B cell (primary cell): Measurements from ENCODE around the gene ADAP2. TPM values are rescaled to one million over a fixed set of nuclear protein-coding genes. Genes with fewer than 3 reads are reported as not detected.

ENCODE experiments used
- ATAC-seq: fragments of 200-7000 bp; cut with Tn5 transposase; one replicate; pipeline ENCODE4 v1.10.0; 2021; ENCODE audit warnings: low read depth, mild to moderate bottlenecking, moderate number of reproducible peaks, moderate library complexity
- CTCF ChIA-PET: fragments of 350-600 bp; sonication (Branson Sonifier 250); formaldehyde crosslinking; loops from one replicate; lab custom pipeline; 2021; ENCODE audit warnings: antibody characterized with exemption, inconsistent platforms; lab: Charles Lee
- POLR2A ChIA-PET: fragments of 350-600 bp; sonication (Branson Sonifier 250); formaldehyde crosslinking; loops from one replicate; lab custom pipeline; 2021; ENCODE audit warnings: antibody characterized with exemption; lab: Charles Lee
- DNase-seq: peaks from one replicate; pipeline ENCODE4 v3.0.0; 2013
- H2AFZ ChIP-seq: 2 replicates; pipeline ENCODE4 v1.6.1; 2012; ENCODE audit warnings: mild to moderate bottlenecking, low read depth, low read length; ENCODE audit not compliant: insufficient read depth, poor library complexity, severe bottlenecking
- H3K27ac ChIP-seq, 2 donors: 1 replicate in 1 of 2; 2 replicates in 1 of 2; pipeline ENCODE4 v1.5.1; 2012 to 2013; ENCODE audit warnings: low read length in 2 of 2, mild to moderate bottlenecking in 2 of 2, moderate library complexity in 1 of 2
- H3K27me3 ChIP-seq, 4 experiments: fragments of 200-600 bp in 1 of 4; sonication (generic) in 1 of 4; replicated peaks in 1 of 4; 1 replicate in 2 of 4; 2 replicates in 2 of 4; pipeline versions ENCODE4 v1.6.1 to v1.7.0; 2013 to 2016; ENCODE audit warnings: low read length in 3 of 4, mild to moderate bottlenecking in 2 of 4, mixed read lengths in 1 of 4, moderate library complexity in 1 of 4; ENCODE audit not compliant: insufficient read depth in 4 of 4, control insufficient read depth in 3 of 4; ENCODE audit errors: control extremely low read depth in 1 of 4
- H3K36me3 ChIP-seq, 2 experiments: replicated peaks in 1 of 2; 1 replicate in 1 of 2; 2 replicates in 1 of 2; pipeline versions ENCODE4 v1.6.1 to v1.7.1; 2013; ENCODE audit warnings: low read length in 1 of 2; ENCODE audit not compliant: insufficient read depth in 2 of 2, control insufficient read depth in 1 of 2; ENCODE audit errors: control extremely low read depth in 1 of 2, extremely low read depth in 1 of 2
- H3K4me1 ChIP-seq, 2 donors: fragments of 200-600 bp in 1 of 2; sonication (generic) in 1 of 2; 1 replicate in 1 of 2; 2 replicates in 1 of 2; pipeline versions ENCODE4 v1.5.1 to v1.6.1; 2013 to 2017; ENCODE audit warnings: low read length in 2 of 2; ENCODE audit not compliant: control insufficient read depth in 2 of 2, insufficient read depth in 2 of 2
- H3K4me2 ChIP-seq: replicated peaks from 2 replicates; pipeline ENCODE3; 2012; ENCODE audit warnings: mild to moderate bottlenecking, low read depth, low read length; ENCODE audit not compliant: poor library complexity, severe bottlenecking
- H3K4me3 ChIP-seq, 5 experiments: fragments of 200-600 bp in 1 of 5; sonication (generic) in 1 of 5; 1 replicate in 3 of 5; 2 replicates in 2 of 5; pipeline versions ENCODE4 v1.5.1 to v1.7.0; 2011 to 2016; ENCODE audit warnings: low read length in 4 of 5, mild to moderate bottlenecking in 4 of 5, low read depth in 2 of 5, control low read depth in 1 of 5, moderate library complexity in 1 of 5; ENCODE audit not compliant: insufficient read depth in 1 of 5; ENCODE audit errors: control extremely low read depth in 1 of 5, extremely low read depth in 1 of 5
- H3K79me2 ChIP-seq: fragments of 200-600 bp; sonication (generic); one replicate; pipeline ENCODE4 v1.6.0; 2016; ENCODE audit warnings: low read length; ENCODE audit not compliant: control insufficient read depth, insufficient read depth
- H3K9ac ChIP-seq: fragments of 200-600 bp; sonication (generic); 2 replicates; pipeline ENCODE4 v1.6.1; 2017; ENCODE audit warnings: mild to moderate bottlenecking, low read length, moderate library complexity
- H3K9me3 ChIP-seq, 3 donors: one replicate each; pipeline versions ENCODE4 v1.6.1 to v1.7.1; 2013; ENCODE audit warnings: low read length in 2 of 3; ENCODE audit not compliant: control insufficient read depth in 2 of 3, insufficient read depth in 1 of 3; ENCODE audit errors: control extremely low read depth in 1 of 3
- H4K20me1 ChIP-seq: 2 replicates; pipeline ENCODE4 v1.6.0; 2012; ENCODE audit warnings: mild to moderate bottlenecking, low read length; ENCODE audit not compliant: insufficient read depth, control insufficient read depth, poor library complexity, severe bottlenecking
- H3K27ac Mint-ChIP-seq: one replicate; pipeline ENCODE4 v1.8.0; 2021; ENCODE audit warnings: mixed read lengths
- H3K27me3 Mint-ChIP-seq: one replicate; pipeline ENCODE4 v1.8.0; 2021; ENCODE audit warnings: mixed read lengths
- H3K4me1 Mint-ChIP-seq: one replicate; pipeline ENCODE4 v1.8.0; 2021; ENCODE audit warnings: mixed read lengths
- H3K4me3 Mint-ChIP-seq: one replicate; pipeline ENCODE4 v1.8.0; 2021; ENCODE audit warnings: mixed read lengths
- H3K9me3 Mint-ChIP-seq: one replicate; pipeline ENCODE4 v1.8.0; 2022; ENCODE audit warnings: mixed read lengths; ENCODE audit not compliant: insufficient read depth
- CTCF ChIP-seq: fragments of 200-600 bp; IDR thresholded peaks from one replicate; pipeline ENCODE4 v1.8.0; 2022; ENCODE audit warnings: antibody characterized with exemption, mild to moderate bottlenecking
- EZH2 ChIP-seq: IDR thresholded peaks from 2 replicates; pipeline ENCODE4 v1.6.1; 2012; ENCODE audit warnings: borderline replicate concordance, low read depth, mild to moderate bottlenecking, moderate library complexity, low read length; ENCODE audit not compliant: insufficient read depth, poor library complexity, severe bottlenecking
- WGBS: methylation state at CpG from one replicate; pipeline ENCODE4 v1.1.5; 2013; ENCODE audit warnings: missing lambda C conversion rate; ENCODE audit not compliant: insufficient coverage; 5-methylcytosine and 5-hydroxymethylcytosine counted together
- intact Hi-C: fragments of 100-400 bp; cut with micrococcal nuclease; formaldehyde crosslinking; loops from one replicate; pipeline ENCODE4 v1.10.0; 2022
- polyA plus RNA-seq: library from polyadenylated mRNA; depleted of rRNA; stranded (reverse); fragments of >200 nt; gene quantifications from 2 replicates; pipeline ENCODE4 v1.2.3, GENCODE V29; 2012
- total RNA-seq, 2 donors: library from RNA; stranded (reverse); fragments of 120-200 nt in 1 of 2; gene quantifications; 1 replicate in 1 of 2; 2 replicates in 1 of 2; pipeline versions ENCODE4 v1.2.3 to v1.2.4, GENCODE V29; 2013 to 2022

ADAP2 gene
- total and polyA plus RNA-seq, 2 donors (not counting 1 experiment from before 2014, with no cell fraction given): 8.5 to 14.6 TPM

- WGBS: 94% methylated on average over 2 of the region's 2 CpGs
- Histone ChIP-seq H3K27me3 (peaks cover 0 to 6% (median 0%) of the 10 kb centered on the region in 4 experiments), H3K9ac (no peak overlapping the region), H4K20me1 (no peaks in the 10 kb centered on the region), H3K9me3 (no peaks in the 10 kb centered on the region), H3K4me2 (no peak overlapping the region), H3K36me3 (peaks cover 0 to 4% of the 10 kb centered on the region in 2 experiments), H3K4me1 (peaks cover 11 to 17% of the 10 kb centered on the region in 2 donors), H3K4me3 (no peak overlapping the region), H3K27ac (no peak overlapping the region), H3K79me2 (no peaks in the 10 kb centered on the region), H2AFZ (no peak overlapping the region)
- TF ChIP-seq CTCF (no peak), EZH2 (no peak)
- DNase-seq (no peak), ATAC-seq (no peak)
- ChIA-PET POLR2A (interaction anchor here (0.5 kb wide), 1 partner anchor 1217 kb away, joined by 3 read pairs; no protein-coding TSS in a partner anchor), CTCF (interaction anchor here (0.8 to 3.2 kb wide), 2 partner anchors 47 to 291 kb away, joined by 4 to 9 read pairs; partner anchors contain the start of gene RNF135)
- intact Hi-C loops: no loop called here
- Mint-ChIP-seq H3K9me3 (no peaks in the 10 kb centered on the region), H3K27ac (no peak overlapping the region), H3K4me3 (peak overlapping the region; percentile 23), H3K27me3 (no peaks in the 10 kb centered on the region), H3K4me1 (peaks cover 16% of the 10 kb centered on the region)
Measured at GRCh38 chr17:30924341-30924740, 2.6 kb downstream of the ADAP2 start.

DNA sequence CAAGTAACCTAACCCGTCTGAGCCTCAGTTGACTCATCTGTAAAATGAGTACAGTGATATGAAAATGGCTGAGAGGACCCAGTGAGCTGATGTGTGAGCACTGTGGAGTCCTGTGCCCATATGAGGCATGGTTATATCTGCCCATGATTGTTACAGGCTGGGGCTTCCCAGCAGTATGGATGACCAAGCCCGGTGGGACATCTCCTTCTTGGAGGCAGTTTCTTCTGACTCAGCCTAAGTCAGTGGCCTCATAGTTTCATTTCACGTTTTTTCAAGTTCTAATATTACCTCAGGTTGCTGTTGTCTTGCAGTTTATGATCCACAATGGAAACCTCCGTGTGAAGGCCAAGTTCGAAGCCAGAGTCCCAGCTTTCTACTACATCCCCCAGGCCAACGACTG, 4.8 kb downstream of the ADAP2 start:
- POLR2A ChIA-PET: no interaction called here
- Histone ChIP-seq H3K9ac (no peak overlapping the region), H3K9me3 (no peaks in the 10 kb centered on the region), H4K20me1 (no peaks in the 10 kb centered on the region), H2AFZ (no peak overlapping the region), H3K4me2 (no peak overlapping the region), H3K4me3 (no peak overlapping the region), H3K27ac (no peak overlapping the region), H3K4me1 (peaks cover 5 to 10% of the 10 kb centered on the region in 2 donors), H3K79me2 (no peaks in the 10 kb centered on the region), H3K27me3 (peaks cover 0 to 6% (median 0%) of the 10 kb centered on the region in 4 experiments), H3K36me3 (peaks cover 0 to 6% of the 10 kb centered on the region in 2 experiments)
- CTCF ChIA-PET: interaction anchor here (0.9 kb wide), 1 partner anchor 44 kb away, joined by 4 read pairs; no protein-coding TSS in a partner anchor
- DNase-seq (no peak), ATAC-seq (no peak)
- no peak for TF ChIP-seq CTCF
- TF ChIP-seq EZH2: no peak
- no peaks in the 10 kb centered on the region for H3K27me3 Mint-ChIP-seq
- intact Hi-C loops: no loop called here
- peaks cover 7% of the 10 kb centered on the region for H3K4me1 Mint-ChIP-seq
- no peak overlapping the region for H3K4me3 Mint-ChIP-seq
- 72% methylated on average over 2 of the region's 6 CpGs for WGBS
- H3K27ac Mint-ChIP-seq: no peak overlapping the region
- H3K9me3 Mint-ChIP-seq: no peaks in the 10 kb centered on the region
